Measurements from ENCODE around the gene KPNA6. TPM values are rescaled to one million over a fixed set of nuclear protein-coding genes. Genes with fewer than 3 reads are reported as not detected.
A peak's percentile ranks its signal among the peaks of the same experiment; 100 is the strongest.

KPNA6 gene
- total and polyA plus RNA-seq, 2 donors (not counting 3 experiments of a cell fraction or from before 2014, with no cell fraction given), result 22.1 to 85.6 TPM

DNA sequence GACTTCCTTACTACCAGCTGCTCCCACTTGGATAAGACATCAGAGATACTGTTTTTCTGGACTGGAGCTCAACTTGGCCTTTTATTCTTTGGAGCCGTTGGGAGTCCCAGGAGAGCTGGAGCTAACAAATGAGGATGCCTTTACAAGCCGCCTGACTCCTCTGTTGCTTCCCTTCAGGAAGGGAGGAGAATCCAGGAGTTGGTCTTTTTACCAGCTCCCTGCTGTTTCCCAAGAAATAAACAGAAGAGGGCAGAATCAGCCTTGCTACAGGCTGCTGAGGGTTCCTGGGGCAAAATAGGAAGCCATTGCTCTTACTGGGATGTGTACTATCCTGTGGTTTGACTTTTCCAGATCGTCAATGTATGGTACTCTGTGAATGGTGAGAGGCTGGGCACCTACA, 115.8 kb downstream of the KPNA6 start:
- H3K9ac ChIP-seq (replicated peaks; ENCODE audit: extremely low read depth, insufficient read depth, low read length), result no peak overlapping the region
- H3K27ac ChIP-seq (ENCODE audit: insufficient read depth, low read depth, low read length), result peak overlapping the region; percentile 16
- H3K27me3 ChIP-seq (ENCODE audit: control insufficient read depth in 2 of 2, insufficient read depth in 2 of 2, low read length in 2 of 2), result no peaks in the 10 kb centered on the region
- H3K9me1 ChIP-seq (replicated peaks; ENCODE audit: control insufficient read depth, extremely low read depth, insufficient read depth, low read length), result no peaks in the 10 kb centered on the region
- H3K4me3 ChIP-seq (replicated peaks in 1 of 3; ENCODE audit: insufficient read depth in 1 of 3, low read depth in 1 of 3, low read length in 3 of 3), result no peak overlapping the region
- peak; percentile 59 for DNase-seq (ENCODE audit: low read depth, low spot score)
- peak overlapping the region; percentile 86 for H3K4me2 ChIP-seq (ENCODE audit: insufficient read depth, low read length)
- BruUV-seq (replicated peaks), result no TSS peak
- CTCF ChIA-PET, result interaction anchor here (0.6 to 2.4 kb wide), 16 partner anchors 8 to 190 kb away, joined by 3 to 33 read pairs (median 4); partner anchors contain the start of genes BSDC1 and MARCKSL1
- H3K4me1 ChIP-seq (ENCODE audit: control insufficient read depth, extremely low read depth, insufficient read depth, low read length), result peaks cover 26% of the 10 kb centered on the region
- no peaks in the 10 kb centered on the region for H4K20me1 ChIP-seq (replicated peaks; ENCODE audit: control insufficient read depth, extremely low read depth, insufficient read depth, low read length)
- H3K9me3 ChIP-seq (replicated peaks; ENCODE audit: control insufficient read depth, insufficient read depth, low read length), result no peaks in the 10 kb centered on the region
- dilution Hi-C loops (cut with MboI; ENCODE audit: extremely low pct_ligation_motif_present, low sequenced_read_pairs), result no loop called here
- POLR2A ChIA-PET, result interaction anchor here (0.6 to 2.4 kb wide), 2 partner anchors 109 to 112 kb away, joined by 3 to 8 read pairs; partner anchors contain the start of gene MARCKSL1
- FAIRE-seq, result no peak
- H3K36me3 ChIP-seq (ENCODE audit: control insufficient read depth in 2 of 2, extremely low read depth in 1 of 2, insufficient read depth in 2 of 2, low read length in 2 of 2), result peaks cover 12 to 17% of the 10 kb centered on the region in 2 experiments
- H3K79me2 ChIP-seq (ENCODE audit: control insufficient read depth, insufficient read depth, low read length), result peaks cover 24% of the 10 kb centered on the region
- H2AFZ ChIP-seq (ENCODE audit: low read depth, low read length), result no peak overlapping the region
- intact Hi-C loops (cut with micrococcal nuclease), result loop anchor here (2.0 to 5.0 kb wide), 3 partner anchors 17 to 191 kb away; partner anchors contain the start of gene MARCKSL1
- TF ChIP-seq GATA2 (IDR thresholded peaks at IDR 0.05; ENCODE audit: insufficient read depth, insufficient read length, low read depth, low read length) (no peak), JUN (IDR thresholded peaks at IDR 0.05; ENCODE audit: borderline replicate concordance, insufficient read depth, insufficient read length, low read depth) (no peak), EZH2 (IDR thresholded peaks at IDR 0.05; ENCODE audit: borderline replicate concordance, low read depth, low read length, severe bottlenecking) (no peak), CTCF (IDR thresholded peaks at IDR 0.05; ENCODE audit: extremely low read depth in 1 of 2, insufficient read depth in 1 of 2, low read depth in 1 of 2, low read length in 2 of 2) (peak in 1 of 2 donors; percentile 35), MYC (IDR thresholded peaks at IDR 0.05; ENCODE audit: low read depth, low read length) (no peak), MAX (IDR thresholded peaks at IDR 0.05; ENCODE audit: insufficient read depth, insufficient read length) (no peak), POLR2A (IDR thresholded peaks at IDR 0.05; ENCODE audit: low read depth, low read length) (no peak)

All from endothelial cell of umbilical vein (primary cell).